K562 (cell line): ENCODE data around the gene TNFRSF11A.

Experiments
- CTCF ChIP-seq, 3 experiments: IDR thresholded peaks in 2 of 3; conservative IDR thresholded peaks in 1 of 3; 2 replicates each; pipeline ENCODE4 v1.5.1; 2011 to 2012; ENCODE audit warnings: low read length in 3 of 3, mild to moderate bottlenecking in 3 of 3, control low read depth in 2 of 3, improper control_type of control experiment in 1 of 3, inconsistent platforms in 1 of 3, low read depth in 1 of 3, mixed read lengths in 1 of 3, moderate library complexity in 1 of 3; ENCODE audit not compliant: insufficient read depth in 2 of 3
- CXXC5 ChIP-seq: fragments of 250-450 bp; sonication (Bioruptor Pico); IDR thresholded peaks from 2 replicates; pipeline ENCODE4 v1.8.0; 2022; ENCODE audit warnings: inconsistent platforms, mild to moderate bottlenecking, moderate library complexity
- E2F6 ChIP-seq, 2 experiments: IDR thresholded peaks; 2 replicates each; pipeline ENCODE4 v1.6.1; 2011; ENCODE audit warnings: borderline replicate concordance in 1 of 2, control low read depth in 1 of 2, low read depth in 1 of 2, low read length in 1 of 2, mild to moderate bottlenecking in 1 of 2, mixed read lengths in 1 of 2, moderate library complexity in 1 of 2; ENCODE audit not compliant: insufficient read depth in 1 of 2, insufficient read length in 1 of 2, poor library complexity in 1 of 2, severe bottlenecking in 1 of 2; ENCODE audit errors: extremely low read depth in 1 of 2
- EP300 ChIP-seq: IDR thresholded peaks from 2 replicates; pipeline ENCODE4 v1.6.1; 2012; ENCODE audit warnings: low read length, improper control_type of control experiment
- ID3 ChIP-seq, 2 experiments: fragments of 250-450 bp in 1 of 2; fragments of 450-650 bp in 1 of 2; sonication (Bioruptor Pico) in 1 of 2; IDR thresholded peaks; 2 replicates each; pipeline versions ENCODE4 v1.6.1 to v1.8.0; 2016 to 2021; ENCODE audit warnings: mild to moderate bottlenecking in 2 of 2, moderate library complexity in 2 of 2, missing compliant biosample characterization in 1 of 2, missing genetic modification characterization in 1 of 2
- MXD1 ChIP-seq: fragments of 250-450 bp; sonication (Bioruptor Pico); IDR thresholded peaks from 2 replicates; pipeline ENCODE4 v1.8.0; 2021; ENCODE audit warnings: borderline replicate concordance, mild to moderate bottlenecking, moderate library complexity; ENCODE audit not compliant: poor library complexity, severe bottlenecking
- NR2C2 ChIP-seq, 2 experiments: fragments of 200-800 bp in 1 of 2; sonication (Bioruptor generic) in 1 of 2; sonication (generic) in 1 of 2; formaldehyde crosslinking in 1 of 2; IDR thresholded peaks; 2 replicates each; pipeline versions ENCODE4 v1.6.1 to v1.8.0; 2016 to 2022; ENCODE audit warnings: mild to moderate bottlenecking in 1 of 2, missing compliant biosample characterization in 1 of 2, missing genetic modification characterization in 1 of 2, missing genetic modification reagents in 1 of 2
- POLR2A ChIP-seq: fragments of 450-650 bp; conservative IDR thresholded peaks from 2 replicates; pipeline ENCODE4 v1.6.1; 2016
- RAD51 ChIP-seq: fragments of 450-650 bp; IDR thresholded peaks from 2 replicates; pipeline ENCODE4 v1.7.1; 2016; ENCODE audit warnings: low read depth, mild to moderate bottlenecking, borderline replicate concordance
- SIN3A ChIP-seq, 2 experiments: fragments of 150-350 bp in 1 of 2; IDR thresholded peaks; 2 replicates each; pipeline ENCODE4 v1.6.1; 2011 to 2016; ENCODE audit warnings: borderline replicate concordance in 2 of 2, low read depth in 2 of 2, low read length in 2 of 2, mild to moderate bottlenecking in 2 of 2, moderate library complexity in 2 of 2; ENCODE audit not compliant: control insufficient read depth in 1 of 2
- ZBTB34 ChIP-seq: fragments of 250-450 bp; sonication (Bioruptor Pico); IDR thresholded peaks from 2 replicates; pipeline ENCODE4 v1.8.0; 2021; ENCODE audit warnings: mild to moderate bottlenecking, moderate library complexity
- ZHX1 ChIP-seq: fragments of 150-350 bp; conservative IDR thresholded peaks from 2 replicates; pipeline ENCODE4 v1.6.1; 2014; ENCODE audit warnings: low read length
- ZNF146 ChIP-seq: IDR thresholded peaks from one replicate; pipeline ENCODE4 v1.6.1; 2018; ENCODE audit warnings: missing compliant biosample characterization; ENCODE audit not compliant: unreplicated experiment

GRCh38 chr18:62353170-62353569 is 28.1 kb downstream of the TNFRSF11A start:
- TF ChIP-seq ZNF146 (CRISPR knock-in tag) (no peak), RAD51 (no peak), CTCF (IDR thresholded peaks at IDR 0.05 in 2 of 3, conservative IDR thresholded peaks at IDR 0.05 in 1 of 3; ENCODE audit: insufficient read depth in 2 of 3, low read depth in 1 of 3, low read length in 3 of 3) (no peak), MXD1 (no peak), POLR2A (no peak), ZHX1 (no peak), SIN3A (IDR thresholded peaks at IDR 0.05; ENCODE audit: borderline replicate concordance in 2 of 2, control insufficient read depth in 1 of 2, low read depth in 2 of 2, low read length in 2 of 2) (no peak), EP300 (no peak), ZBTB34 (CRISPR knock-in tag) (no peak), E2F6 (IDR thresholded peaks at IDR 0.05; ENCODE audit: borderline replicate concordance in 1 of 2, extremely low read depth in 1 of 2, insufficient read depth in 1 of 2, insufficient read length in 1 of 2, low read depth in 1 of 2, low read length in 1 of 2, poor library complexity in 1 of 2, severe bottlenecking in 1 of 2) (no peak), ID3 (CRISPR knock-in tag; IDR thresholded peaks at IDR 0.05) (no peak), ID3 (tag; IDR thresholded peaks at IDR 0.05) (no peak), CXXC5 (no peak), NR2C2 (CRISPR knock-in tag; IDR thresholded peaks at IDR 0.05) (no peak), NR2C2 (tag; IDR thresholded peaks at IDR 0.05) (no peak)
